Fibroblast of mammary gland (primary cell): Measurements from ENCODE around the gene PLAAT3.
"Not testable (repeated sequence)": the region's sequence is repeated elsewhere in the genome, so short reads cannot be mapped to it uniquely, and the experiment has no call there.

Experiments used
- DNase-seq: peaks from one replicate; pipeline ENCODE4 v3.0.0-alpha.2; 2010; ENCODE audit warnings: low read depth
- H3K4me3 ChIP-seq: 2 replicates; pipeline ENCODE4 v1.5.1; 2011; ENCODE audit warnings: low read depth, mild to moderate bottlenecking, low read length, moderate library complexity; ENCODE audit not compliant: control insufficient read depth
- CTCF ChIP-seq: conservative IDR thresholded peaks from 2 replicates; pipeline ENCODE4 v1.5.1; 2011; ENCODE audit warnings: low read depth, low read length, inconsistent platforms; ENCODE audit not compliant: control insufficient read depth, insufficient read depth

The PLAAT3 gene

GRCh38 chr11:63639199-63639832, 25.1 kb upstream of the PLAAT3 start:
- no peak overlapping the region for H3K4me3 ChIP-seq
- DNase-seq, result peak; percentile 56
- TF ChIP-seq CTCF, result peak; percentile 33

GRCh38 chr11:63638436-63638835, 24.2 kb upstream of the PLAAT3 start:
- DNase-seq, H3K4me3 ChIP-seq: not testable (repeated sequence)

DNA sequence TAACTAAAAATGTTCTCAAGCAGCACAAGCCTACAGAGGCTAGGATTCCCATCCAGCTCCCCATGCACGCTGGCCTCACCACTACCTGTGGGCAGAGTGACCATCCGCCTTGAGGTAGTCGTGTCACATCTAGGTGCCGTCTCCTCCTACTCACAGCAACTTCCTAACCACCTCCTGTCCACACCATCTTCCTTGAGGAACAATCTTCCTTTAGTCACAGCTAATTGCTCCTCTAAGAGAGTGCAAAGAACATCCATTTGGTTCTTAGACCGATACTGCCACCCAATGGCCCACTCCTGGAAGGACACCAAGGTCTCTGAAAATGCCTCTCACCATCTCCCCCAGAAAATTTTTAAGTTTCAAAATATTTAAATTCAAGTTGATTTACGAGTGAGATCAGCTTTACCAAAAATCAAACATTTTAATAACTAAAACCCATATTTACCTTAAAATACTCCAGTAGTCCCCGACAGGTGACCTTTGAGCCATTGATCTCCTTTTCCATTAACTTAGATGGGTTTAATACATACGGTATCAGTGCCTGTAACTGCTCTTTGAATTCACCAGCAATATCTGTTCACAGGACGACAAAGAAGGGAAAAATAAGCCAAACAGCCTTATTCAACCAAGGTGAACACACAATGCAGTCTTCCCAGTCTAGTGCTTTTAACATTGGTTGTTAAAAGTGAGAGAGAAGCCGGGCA, 21.7 kb upstream of the PLAAT3 start:
- H3K4me3 ChIP-seq, result no peak overlapping the region
- peak; percentile 69 for DNase-seq
- TF ChIP-seq CTCF, result peak; percentile 74

- no peak overlapping the region for H3K4me3 ChIP-seq
- no peak for TF ChIP-seq CTCF
- DNase-seq, result no peak
Measured at GRCh38 chr11:63629426-63629825, 15.2 kb upstream of the PLAAT3 start.

- no peak overlapping the region for H3K4me3 ChIP-seq
- no peak for TF ChIP-seq CTCF
- DNase-seq, result no peak
Measured at GRCh38 chr11:63623513-63624140, 9.4 kb upstream of the PLAAT3 start.

- no peak for TF ChIP-seq CTCF
Measured at GRCh38 chr11:63622323-63622722, 8.1 kb upstream of the PLAAT3 start.

GRCh38 chr11:63621071-63621470, 6.8 kb upstream of the PLAAT3 start:
- H3K4me3 ChIP-seq, result no peak overlapping the region
- TF ChIP-seq CTCF, result no peak
- DNase-seq, result no peak

More at GRCh38 chr11:63622323-63622722, 8.1 kb upstream of the PLAAT3 start:
- DNase-seq, result no peak
- no peak overlapping the region for H3K4me3 ChIP-seq
